K562 (cell line): Measurements from ENCODE around the gene XPNPEP3. TPM values are rescaled to one million over a fixed set of nuclear protein-coding genes. Genes with fewer than 3 reads are reported as not detected.

Source experiments
- AFF1 ChIP-seq, 2 experiments: fragments of 450-650 bp; IDR thresholded peaks; 2 replicates each; pipeline ENCODE4 v1.6.1; 2018; ENCODE audit warnings: mild to moderate bottlenecking in 2 of 2, low read depth in 1 of 2; ENCODE audit not compliant: partially characterized antibody in 2 of 2
- ARHGAP35 ChIP-seq: fragments of 450-650 bp; IDR thresholded peaks from 2 replicates; pipeline ENCODE4 v1.6.1; 2018; ENCODE audit not compliant: partially characterized antibody
- CAMTA2 ChIP-seq: fragments of 250-450 bp; sonication (Bioruptor Pico); conservative IDR thresholded peaks from 2 replicates; pipeline ENCODE4 v1.5.1; 2022
- CHD1 ChIP-seq: fragments of 200-600 bp; sonication (generic); IDR thresholded peaks from one replicate; pipeline ENCODE4 v1.6.1; 2012; ENCODE audit warnings: mild to moderate bottlenecking, moderate library complexity, low read length, inconsistent platforms
- CSDE1 ChIP-seq, 2 experiments: fragments of 450-650 bp; IDR thresholded peaks; 2 replicates each; pipeline ENCODE4 v1.6.1; 2016; ENCODE audit warnings: mild to moderate bottlenecking in 1 of 2
- E4F1 ChIP-seq: fragments of 250-450 bp; sonication (Bioruptor Pico); IDR thresholded peaks from 2 replicates; pipeline ENCODE4 v1.5.0; 2021; ENCODE audit warnings: mild to moderate bottlenecking, borderline replicate concordance
- ETS1 ChIP-seq: conservative IDR thresholded peaks from 2 replicates; pipeline ENCODE4 v1.6.1; 2011; ENCODE audit warnings: low read depth, mild to moderate bottlenecking, low read length; ENCODE audit not compliant: control insufficient read depth
- ETS2 ChIP-seq: IDR thresholded peaks from 2 replicates; pipeline ENCODE4 v1.6.1; 2016; ENCODE audit warnings: borderline replicate concordance, missing genetic modification characterization, mild to moderate bottlenecking, moderate library complexity, missing compliant biosample characterization; ENCODE audit not compliant: poor library complexity, severe bottlenecking
- GABPA ChIP-seq: fragments of 200-800 bp; sonication (Bioruptor generic); conservative IDR thresholded peaks from 2 replicates; pipeline ENCODE4 v1.6.1; 2016; ENCODE audit warnings: low read depth, missing genetic modification characterization, missing compliant biosample characterization
- GTF2B ChIP-seq: IDR thresholded peaks from 2 replicates; pipeline ENCODE4 v1.6.1; 2011; ENCODE audit not compliant: insufficient read length; ENCODE audit errors: extremely low read depth
- MTA1 ChIP-seq: fragments of 450-650 bp; IDR thresholded peaks from 2 replicates; pipeline ENCODE4 v1.6.1; 2017; ENCODE audit warnings: borderline replicate concordance
- SMAD2 ChIP-seq: fragments of 150-350 bp; IDR thresholded peaks from 2 replicates; pipeline ENCODE4 v1.6.1; 2014; ENCODE audit warnings: low read depth, mild to moderate bottlenecking, low read length
- SMARCA4 ChIP-seq: fragments of 450-650 bp; IDR thresholded peaks from 2 replicates; pipeline ENCODE4 v1.6.1; 2016
- TFAP4 ChIP-seq: sonication (generic); formaldehyde crosslinking; IDR thresholded peaks from 2 replicates; pipeline ENCODE4 v1.8.0; 2022; ENCODE audit warnings: missing genetic modification reagents, mild to moderate bottlenecking, moderate library complexity, borderline replicate concordance
- ZNF274 ChIP-seq: IDR thresholded peaks from 2 replicates; pipeline ENCODE4 v1.6.1; 2011; ENCODE audit warnings: low read depth, mild to moderate bottlenecking, low read length, moderate library complexity, borderline replicate concordance
- ZNF449 ChIP-seq: fragments of 250-450 bp; sonication (Bioruptor Pico); IDR thresholded peaks from 2 replicates; pipeline ENCODE4 v1.8.0; 2022; ENCODE audit warnings: moderate library complexity, mild to moderate bottlenecking, inconsistent platforms
- ZNF699 ChIP-seq: fragments of 250-450 bp; sonication (Bioruptor Pico); IDR thresholded peaks from 2 replicates; pipeline ENCODE4 v1.8.0; 2021; ENCODE audit warnings: mild to moderate bottlenecking, moderate library complexity; ENCODE audit not compliant: insufficient replicate concordance
- polyA plus RNA-seq, 8 experiments: library from polyadenylated mRNA; depleted of rRNA in 4 of 8; stranded (reverse) in 5 of 8; unstranded in 3 of 8; fragments of >200 nt; fragmentation: Nextera tagmentation in 2 of 8; fragmentation: Illumina TruSeq in 1 of 8; extraction: Ambion mirVana in 2 of 8; extraction: Trizol in 1 of 8; gene quantifications; 2 replicates each; pipeline versions ENCODE4 v1.2.1 to v1.2.3, GENCODE V29; 2011 to 2014; ENCODE audit warnings: inconsistent platforms in 1 of 8, missing spikeins in 1 of 8
- total RNA-seq, 7 experiments: library from RNA; depleted of rRNA in 6 of 7; stranded (reverse); fragments of >200 nt in 6 of 7; fragmentation: Illumina TruSeq in 2 of 7; extraction: Trizol in 2 of 7; gene quantifications; 2 replicates each; pipeline versions ENCODE4 v1.2.1 to v1.2.3, GENCODE V29; 2011 to 2021; ENCODE audit warnings: low replicate concordance in 1 of 7

The XPNPEP3 gene
- total and polyA plus RNA-seq, 9 of the 15 experiments (the other 6 are each of a cell fraction or from before 2014, with no cell fraction given), result 9.1 to 22.6 (median 15.6) TPM

GRCh38 chr22:40813912-40814315, 43.0 kb upstream of the XPNPEP3 start (continued):
- TF ChIP-seq GTF2B, result no peak
- TF ChIP-seq GABPA (tag), result peak; percentile 65
- TF ChIP-seq ETS1, result no peak
- no peak for TF ChIP-seq CSDE1 (IDR thresholded peaks at IDR 0.05)
- peak; percentile 91 for TF ChIP-seq E4F1
- peak; percentile 100 for TF ChIP-seq ZNF449
- no peak for TF ChIP-seq ARHGAP35
- TF ChIP-seq ZNF699 (CRISPR knock-in tag), result peak; percentile 97
- TF ChIP-seq AFF1 (IDR thresholded peaks at IDR 0.05; ENCODE audit: low read depth in 1 of 2, partially characterized antibody in 2 of 2), result peak; percentile 64 to 82
- TF ChIP-seq ETS2, result peak; percentile 80
- TF ChIP-seq ZNF274, result no peak
- peak; percentile 99 for TF ChIP-seq SMARCA4
- no peak for TF ChIP-seq TFAP4 (CRISPR knock-in tag)
- TF ChIP-seq MTA1, result peak; percentile 93
- TF ChIP-seq SMAD2, result no peak
- TF ChIP-seq CHD1, result no peak
- peak; percentile 93; the same call in 1 of the 2 replicates for TF ChIP-seq CAMTA2 (CRISPR knock-in tag)
